NCI-H2107 treated with DMSO at 0.1 percent for 48 hours (cell line): ENCODE results near the gene ALKAL2.
"Not testable (repeated sequence)": the region's sequence is repeated elsewhere in the genome, so short reads cannot be mapped to it uniquely, and the experiment has no call there.

Experiments used
- DNase-seq: peaks from one replicate; lab custom pipeline; 2025; ENCODE audit not compliant: unreplicated experiment; lab: John Stamatoyannopoulos, UW

Gene ALKAL2

GRCh38 chr2:287911-288757, at the start of gene ALKAL2:
Gene ALKAL2, minus strand, starts transcription at chr2:288091. Its CDS starts 256 bp downstream, at chr2:287835.
- no peak for DNase-seq

- DNase-seq, result not testable (repeated sequence)
Observed at GRCh38 chr2:336949-337348, 49.1 kb upstream of the ALKAL2 start.

- no peak for DNase-seq
Observed at GRCh38 chr2:336360-336759, 48.5 kb upstream of the ALKAL2 start.

GRCh38 chr2:332592-332991, 44.7 kb upstream of the ALKAL2 start:
- no peak for DNase-seq

- no peak for DNase-seq
Observed at GRCh38 chr2:328761-329160, 40.9 kb upstream of the ALKAL2 start.

GRCh38 chr2:323035-323434, 35.1 kb upstream of the ALKAL2 start:
- DNase-seq, result no peak

GRCh38 chr2:322326-322725, 34.4 kb upstream of the ALKAL2 start:
- DNase-seq, result no peak

GRCh38 chr2:320561-320960, 32.7 kb upstream of the ALKAL2 start:
- no peak for DNase-seq

GRCh38 chr2:319059-319600, 31.2 kb upstream of the ALKAL2 start:
- no peak for DNase-seq

GRCh38 chr2:317501-318424, 29.9 kb upstream of the ALKAL2 start:
- no peak for DNase-seq

GRCh38 chr2:316381-316780, 28.5 kb upstream of the ALKAL2 start:
- no peak for DNase-seq

GRCh38 chr2:315925-316324, 28.0 kb upstream of the ALKAL2 start:
- not testable (repeated sequence) for DNase-seq

- no peak for DNase-seq
Observed at GRCh38 chr2:314561-315336, 26.9 kb upstream of the ALKAL2 start.

- DNase-seq, result peak; percentile 35
Observed at GRCh38 chr2:313991-314390, 26.1 kb upstream of the ALKAL2 start.

- DNase-seq, result no peak
Observed at GRCh38 chr2:310994-311393, 23.1 kb upstream of the ALKAL2 start.

- DNase-seq, result no peak
Observed at GRCh38 chr2:309954-310510, 22.1 kb upstream of the ALKAL2 start.

- DNase-seq, result peak; percentile 40
Observed at GRCh38 chr2:309148-309953, 21.5 kb upstream of the ALKAL2 start.

GRCh38 chr2:305366-305765, 17.5 kb upstream of the ALKAL2 start:
- no peak for DNase-seq

- DNase-seq, result no peak
Observed at GRCh38 chr2:296354-296753, 8.5 kb upstream of the ALKAL2 start.

GRCh38 chr2:295090-295489, 7.2 kb upstream of the ALKAL2 start:
- DNase-seq, result no peak
